HG02981 (cell line): ENCODE results near the gene RPUSD3.
"Not testable (repeated sequence)": the region's sequence is repeated elsewhere in the genome, so short reads cannot be mapped to it uniquely, and the experiment has no call there.

Experiments used
- ATAC-seq: cut with Tn5 transposase; IDR thresholded peaks from one replicate; pipeline ENCODE4 v1.9.1; 2021; ENCODE audit warnings: mild to moderate bottlenecking, moderate library complexity; ENCODE audit not compliant: unreplicated experiment

RPUSD3 gene

GRCh38 chr3:9843715-9844438 is at the start of gene RPUSD3:
TSS of gene RPUSD3 (minus strand) at chr3:9844008. CDS start at chr3:9843990, 18 bp downstream.
- ATAC-seq = peak; percentile 97

GRCh38 chr3:9891072-9891622 is 47.3 kb upstream of the RPUSD3 start:
- no peak for ATAC-seq

GRCh38 chr3:9890249-9891071 is 46.7 kb upstream of the RPUSD3 start, which contains the start of gene JAGN1:
TSS of gene JAGN1 (plus strand) at chr3:9890610. CDS start at chr3:9890723, 113 bp downstream.
- peak; percentile 75 for ATAC-seq

DNA sequence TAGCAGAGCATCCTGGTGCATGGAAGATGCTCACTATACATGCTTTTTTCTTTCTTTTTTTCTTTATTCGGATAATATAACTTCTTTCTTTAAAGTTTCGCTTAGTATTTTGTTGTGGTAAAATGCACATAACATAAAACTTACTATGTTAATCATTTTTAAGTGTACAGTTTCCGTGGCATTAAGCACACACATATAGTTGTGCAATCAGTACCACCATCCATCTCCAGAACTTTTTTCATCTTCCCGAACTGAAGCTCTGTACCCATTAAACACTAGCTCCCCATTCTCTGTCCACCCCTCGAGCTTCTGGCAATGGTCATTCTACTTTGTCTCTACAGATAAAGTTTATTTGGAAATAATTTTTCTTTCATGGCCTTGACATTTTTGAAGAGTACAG is 45.6 kb upstream of the RPUSD3 start:
- no peak for ATAC-seq

DNA sequence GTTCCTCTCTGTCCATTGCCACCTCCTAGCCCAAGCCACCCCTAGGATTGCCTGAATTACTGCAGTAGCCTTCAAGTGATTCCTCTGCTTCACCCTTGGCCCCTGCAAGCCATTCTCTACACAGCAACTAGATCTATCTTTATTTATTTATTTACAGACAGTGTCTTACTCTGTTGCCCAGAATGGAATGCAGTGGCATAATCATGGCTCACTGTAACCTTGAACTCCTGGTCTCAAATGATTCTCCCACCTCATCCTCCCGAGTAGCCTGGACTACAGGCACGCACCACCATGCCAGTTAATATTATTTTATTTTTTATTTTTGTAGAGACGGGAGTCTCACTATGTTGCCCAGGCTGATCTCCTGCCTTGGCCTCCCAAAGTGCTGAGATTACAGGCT is 44.7 kb upstream of the RPUSD3 start:
- ATAC-seq = no peak

DNA sequence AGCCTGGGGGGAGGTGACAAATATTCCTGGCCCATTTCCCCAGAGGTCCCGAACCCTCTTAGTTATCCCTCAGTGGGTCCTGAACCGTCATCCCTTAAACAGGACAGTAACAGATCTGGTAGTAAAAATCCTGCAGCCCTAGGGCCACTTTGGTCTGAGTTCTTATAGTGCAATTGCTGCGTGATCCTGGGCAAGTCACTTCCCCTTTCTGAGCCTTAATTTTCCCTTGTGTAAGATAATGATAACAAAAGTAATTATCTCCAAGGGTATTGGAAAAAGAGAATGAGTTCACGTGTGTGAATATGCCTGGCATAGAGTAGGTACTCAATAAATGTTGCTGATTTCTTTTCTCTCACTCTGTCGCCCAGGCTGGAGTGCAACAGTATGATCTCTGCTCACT is 43.7 kb upstream of the RPUSD3 start:
- no peak for ATAC-seq

GRCh38 chr3:9886328-9886727 is 42.5 kb upstream of the RPUSD3 start:
- no peak for ATAC-seq

DNA sequence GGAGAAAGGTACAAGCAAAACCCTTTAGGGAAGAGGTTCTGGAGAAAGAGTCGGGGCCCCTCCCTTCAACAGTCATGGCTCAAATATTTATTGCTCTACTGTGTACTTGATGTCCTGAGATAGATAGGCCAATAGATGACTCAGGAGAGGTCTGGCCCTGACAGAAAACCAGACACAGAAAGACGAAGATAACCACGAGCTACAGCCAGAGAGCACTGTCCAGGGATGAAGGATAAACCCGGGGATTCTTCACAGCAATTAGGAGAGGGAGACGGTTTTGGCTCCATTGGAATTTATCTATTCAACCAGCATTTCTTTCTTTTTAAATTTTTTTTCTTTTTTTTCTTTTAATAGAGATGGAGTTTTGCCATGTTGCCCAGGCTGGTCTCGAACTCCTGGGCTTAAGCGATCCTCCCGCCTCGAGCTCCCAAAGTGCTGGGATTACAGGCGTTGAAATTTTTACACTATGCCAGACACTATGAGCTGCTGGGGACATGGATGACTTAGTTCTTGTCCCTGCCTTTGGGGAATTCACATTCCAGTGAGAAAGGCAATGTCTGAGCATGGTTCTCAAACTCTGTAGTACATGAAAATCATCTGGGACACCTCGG is 40.9 kb upstream of the RPUSD3 start:
- ATAC-seq = no peak

- no peak for ATAC-seq
Measured at GRCh38 chr3:9883706-9884554, 40.1 kb upstream of the RPUSD3 start.

DNA sequence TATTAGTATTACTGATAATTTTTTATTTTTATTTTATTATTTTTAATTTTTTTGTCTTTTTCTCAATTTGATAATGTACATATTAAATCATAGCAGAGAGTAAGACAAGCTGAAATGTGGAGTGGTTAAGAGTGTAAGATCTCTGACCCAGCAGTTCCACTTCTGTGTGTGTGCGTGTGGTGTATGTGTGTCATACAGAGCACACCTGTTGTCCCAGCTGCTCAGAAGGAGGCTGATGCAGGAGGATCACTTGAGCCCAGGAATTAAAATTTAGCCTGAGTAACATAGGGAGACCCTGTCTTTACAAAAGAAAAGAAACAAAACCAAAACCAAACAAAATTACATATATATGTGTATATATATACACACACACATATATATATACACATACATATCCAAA is 37.6 kb upstream of the RPUSD3 start:
- ATAC-seq = no peak

GRCh38 chr3:9879830-9880549 is 36.2 kb upstream of the RPUSD3 start, which contains the start of gene CIDEC:
TSS of gene CIDEC (minus strand) at chr3:9880253. CDS start at chr3:9878486, 1,767 bp downstream.
- no peak for ATAC-seq

- ATAC-seq = no peak
Measured at GRCh38 chr3:9878700-9879099, 34.9 kb upstream of the RPUSD3 start.

GRCh38 chr3:9876991-9877390 is 33.2 kb upstream of the RPUSD3 start:
- ATAC-seq = no peak

GRCh38 chr3:9876255-9876654 is 32.4 kb upstream of the RPUSD3 start:
- ATAC-seq = not testable (repeated sequence)

- ATAC-seq = no peak
Measured at GRCh38 chr3:9875448-9875847, 31.6 kb upstream of the RPUSD3 start.

DNA sequence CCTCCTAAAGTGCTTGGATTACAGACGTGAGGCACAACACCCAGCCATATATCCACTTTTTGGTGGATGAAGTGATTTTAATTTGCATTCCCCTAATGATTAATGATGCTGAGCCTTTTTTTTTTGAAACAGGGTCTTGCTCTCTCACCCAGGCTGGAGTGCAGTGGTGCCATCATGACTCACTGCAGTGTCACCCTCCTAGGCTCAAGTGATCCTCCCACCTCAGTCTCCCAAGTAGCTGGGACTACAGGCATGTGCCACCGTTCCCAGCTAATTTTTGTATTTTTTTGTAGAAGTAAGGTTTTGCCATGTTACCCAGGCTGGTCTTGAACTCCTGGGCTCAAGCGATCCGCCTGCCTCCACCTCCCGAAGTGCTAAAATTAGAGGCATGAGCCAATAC is 28.3 kb upstream of the RPUSD3 start:
- not testable (repeated sequence) for ATAC-seq

GRCh38 chr3:9870978-9871377 is 27.2 kb upstream of the RPUSD3 start:
- ATAC-seq = no peak

DNA sequence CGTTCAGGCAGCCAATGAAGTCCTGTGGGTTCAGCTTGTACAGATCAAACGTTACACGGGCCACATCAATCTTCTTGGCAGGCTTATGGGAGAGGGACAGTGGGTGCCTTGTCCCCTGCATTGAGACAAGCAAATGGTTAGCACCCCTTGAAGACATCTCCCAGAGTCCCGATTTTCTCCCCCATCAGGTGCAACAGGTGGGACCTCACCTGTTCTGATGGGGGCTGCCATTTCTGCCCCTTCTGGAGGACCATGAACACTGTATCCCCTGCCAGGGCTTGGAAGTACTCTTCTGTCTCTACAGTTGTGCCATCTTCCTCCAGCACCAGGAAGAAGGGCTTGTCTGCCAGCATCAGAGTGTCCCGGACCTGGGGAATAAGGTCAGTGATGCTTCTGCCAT is 26.1 kb upstream of the RPUSD3 start:
- ATAC-seq = no peak

DNA sequence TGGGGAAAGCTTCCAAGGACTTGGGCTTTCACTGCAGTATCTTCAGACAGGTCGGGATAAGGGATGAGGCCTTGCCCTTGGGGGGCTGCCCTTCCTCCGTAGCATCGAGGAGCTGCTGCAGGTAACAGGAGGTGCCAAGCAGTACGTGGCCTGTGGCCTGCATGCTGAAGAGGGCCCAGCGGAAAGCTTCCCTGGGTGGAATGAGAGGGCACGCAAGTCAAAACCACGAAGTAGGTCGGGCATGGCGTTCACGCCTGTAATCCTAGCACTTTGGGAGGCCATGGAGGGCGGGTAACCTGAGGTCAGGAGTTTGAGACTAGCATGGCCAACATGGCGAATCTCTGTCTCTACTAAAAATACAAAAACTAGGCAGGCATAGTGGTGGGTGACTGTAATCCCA is 23.3 kb upstream of the RPUSD3 start:
- ATAC-seq = no peak

- ATAC-seq = no peak
Measured at GRCh38 chr3:9866639-9867038, 22.8 kb upstream of the RPUSD3 start.
